ENCODE measurements around the gene SLC39A10. TPM values are rescaled to one million over a fixed set of nuclear protein-coding genes. Genes with fewer than 3 reads are reported as not detected.

SLC39A10 gene
- total and polyA plus RNA-seq, 9 of the 15 experiments (the other 6 are each of a cell fraction or from before 2014, with no cell fraction given): 12.5 to 40.1 (median 23.1) TPM

- no peak for ATAC-seq
- POLR2A ChIA-PET: no interaction called here
- H2AFZ ChIP-seq (ENCODE audit: low read depth, low read length): no peak overlapping the region
These were observed 99.4 kb downstream of the SLC39A10 start for GRCh38 chr2:195756218-195756942.

More at GRCh38 chr2:195756218-195756942, 99.4 kb downstream of the SLC39A10 start:
- Histone ChIP-seq H3K36me3 (ENCODE audit: control insufficient read depth, insufficient read depth, low read length) (no peaks in the 10 kb centered on the region), H3K27me3 (ENCODE audit: control insufficient read depth in 2 of 2, insufficient read depth in 2 of 2, low read length in 2 of 2) (no peaks in the 10 kb centered on the region), H3K9me3 (replicated peaks; ENCODE audit: control insufficient read depth, insufficient read depth, low read depth, low read length) (no peaks in the 10 kb centered on the region), H3K27ac (ENCODE audit: extremely low read depth, low read depth, low read length) (no peak overlapping the region), H3K9me1 (ENCODE audit: control insufficient read depth, insufficient read depth, low read length) (no peaks in the 10 kb centered on the region), H4K20me1 (replicated peaks; ENCODE audit: control insufficient read depth, insufficient read depth, low read length) (no peaks in the 10 kb centered on the region), H3K79me2 (ENCODE audit: control insufficient read depth, insufficient read depth, low read length) (no peaks in the 10 kb centered on the region), H3K9ac (ENCODE audit: insufficient read depth in 1 of 2, low read depth in 2 of 2, low read length in 2 of 2) (no peak overlapping the region), H3K4me3 (no peak overlapping the region), H3K4me1 (replicated peaks in 1 of 2; ENCODE audit: control insufficient read depth in 2 of 2, insufficient read depth in 2 of 2, low read length in 2 of 2) (no peaks in the 10 kb centered on the region), H3K4me2 (ENCODE audit: insufficient read depth, low read length) (no peak overlapping the region)
- CTCF ChIA-PET (ENCODE audit: low intra/inter-chr PET ratio): no interaction called here
- 28% methylated on average over 5 of the region's 7 CpGs for WGBS (ENCODE audit: insufficient coverage, low coverage, missing lambda C conversion rate)
- BruUV-seq (replicated peaks): no TSS peak
- intact Hi-C loops (cut with micrococcal nuclease) (no loop called here), in situ Hi-C loops (cut with MboI) (no loop called here)
- TF ChIP-seq FOSL1 (tag; conservative IDR thresholded peaks at IDR 0.05) (peak; percentile 40; the same call in 1 of the 2 replicates), ZBTB34 (CRISPR knock-in tag; IDR thresholded peaks at IDR 0.05) (no peak), RFX7 (CRISPR knock-in tag; IDR thresholded peaks at IDR 0.05) (no peak), ARHGAP35 (IDR thresholded peaks at IDR 0.05; ENCODE audit: partially characterized antibody) (no peak), FOXA3 (CRISPR knock-in tag; conservative IDR thresholded peaks at IDR 0.05 in 1 of 2, IDR thresholded peaks at IDR 0.05 in 1 of 2) (peak in 1 of 2 experiments; percentile 44; a peak in 2 of 4 replicates), BHLHE40 (IDR thresholded peaks at IDR 0.05; ENCODE audit: low read length) (no peak)
- FAIRE-seq (no peak), DNase-seq (ENCODE audit: extremely low read depth in 1 of 4, low spot score in 3 of 4) (no peak)

Measured in K562 (cell line).